GM23338 (cell line): ENCODE measurements around the gene RSPRY1. TPM values are rescaled to one million over a fixed set of nuclear protein-coding genes. Genes with fewer than 3 reads are reported as not detected.

Source experiments
- ATAC-seq: fragments of 200-7000 bp; cut with Tn5 transposase; 3 replicates; pipeline ENCODE4 v1.9.1; 2020
- DNase-seq: peaks from one replicate; pipeline ENCODE4 v3.0.0-alpha.2; 2015; ENCODE audit warnings: low spot score
- H2AFZ ChIP-seq: fragments of 200-600 bp; sonication (generic); 2 replicates; pipeline ENCODE4 v1.8.0; 2016; ENCODE audit warnings: antibody characterized with exemption, mild to moderate bottlenecking, moderate library complexity
- H3F3A ChIP-seq: fragments of 200-600 bp; sonication (generic); replicated peaks from 2 replicates; pipeline ENCODE4 v1.8.0; 2017; ENCODE audit warnings: antibody characterized with exemption, mixed run types, low read depth
- H3K27ac ChIP-seq: fragments of 200-600 bp; sonication (generic); 2 replicates; pipeline ENCODE4 v1.6.1; 2016; ENCODE audit warnings: low read depth
- H3K27me3 ChIP-seq: fragments of 200-600 bp; sonication (generic); 2 replicates; pipeline ENCODE4 v1.8.0; 2016; ENCODE audit warnings: mild to moderate bottlenecking, mixed run types, moderate library complexity; ENCODE audit not compliant: insufficient read depth
- H3K36me3 ChIP-seq: fragments of 200-600 bp; sonication (generic); 2 replicates; pipeline ENCODE4 v1.8.0; 2016; ENCODE audit warnings: mild to moderate bottlenecking; ENCODE audit not compliant: insufficient read depth
- H3K4me1 ChIP-seq: fragments of 200-600 bp; sonication (generic); 2 replicates; pipeline ENCODE4 v1.8.0; 2016; ENCODE audit warnings: mild to moderate bottlenecking, moderate library complexity; ENCODE audit not compliant: insufficient read depth
- H3K4me2 ChIP-seq: fragments of 200-600 bp; sonication (generic); 2 replicates; pipeline ENCODE4 v1.7.1; 2017; ENCODE audit warnings: mixed run types
- H3K4me3 ChIP-seq: fragments of 200-600 bp; sonication (generic); 2 replicates; pipeline ENCODE4 v1.6.1; 2016; ENCODE audit warnings: mixed run types
- H3K79me2 ChIP-seq: fragments of 200-600 bp; sonication (generic); replicated peaks from 2 replicates; pipeline ENCODE4 v1.8.0; 2017; ENCODE audit warnings: mild to moderate bottlenecking; ENCODE audit not compliant: insufficient read depth
- H3K9me2 ChIP-seq: fragments of 200-600 bp; sonication (generic); 2 replicates; pipeline ENCODE4 v1.8.0; 2017; ENCODE audit not compliant: insufficient read depth
- H4K20me1 ChIP-seq: fragments of 200-600 bp; sonication (generic); replicated peaks from 2 replicates; pipeline ENCODE4 v1.8.0; 2017; ENCODE audit warnings: mild to moderate bottlenecking; ENCODE audit not compliant: insufficient read depth
- H3K27ac Mint-ChIP-seq: 2 replicates; pipeline ENCODE4 v1.8.0; 2020; ENCODE audit warnings: inconsistent platforms, mild to moderate bottlenecking, moderate library complexity, mixed read lengths
- H3K27me3 Mint-ChIP-seq: 3 replicates; pipeline ENCODE4 v1.8.0; 2022; ENCODE audit warnings: low read depth, mild to moderate bottlenecking, moderate library complexity, mixed read lengths, inconsistent platforms; ENCODE audit not compliant: insufficient read depth, poor library complexity
- H3K36me3 Mint-ChIP-seq: 3 replicates; pipeline ENCODE4 v1.8.0; 2021; ENCODE audit warnings: low read depth, mild to moderate bottlenecking, inconsistent platforms, moderate library complexity, mixed read lengths
- H3K4me1 Mint-ChIP-seq: 3 replicates; pipeline ENCODE4 v1.8.0; 2020; ENCODE audit warnings: mild to moderate bottlenecking, inconsistent platforms, mixed read lengths
- H3K4me3 Mint-ChIP-seq: 3 replicates; pipeline ENCODE4 v1.8.0; 2021; ENCODE audit warnings: moderate library complexity, mild to moderate bottlenecking, inconsistent platforms, mixed read lengths
- H3K9me3 Mint-ChIP-seq: 3 replicates; pipeline ENCODE4 v1.8.0; 2020; ENCODE audit warnings: moderate library complexity, mild to moderate bottlenecking, inconsistent platforms, mixed read lengths
- CREB1 ChIP-seq: fragments of 250-450 bp; sonication (Bioruptor Pico); IDR thresholded peaks from 2 replicates; pipeline ENCODE4 v1.5.0; 2020; ENCODE audit warnings: low read depth, mild to moderate bottlenecking, moderate library complexity
- CTCF ChIP-seq, 2 experiments: fragments of 200-600 bp in 1 of 2; sonication (generic) in 1 of 2; conservative IDR thresholded peaks; 2 replicates each; pipeline versions ENCODE4 v1.5.1 to v1.6.1; 2016 to 2017; ENCODE audit warnings: antibody characterized with exemption in 2 of 2, low read depth in 2 of 2, mild to moderate bottlenecking in 2 of 2, moderate library complexity in 1 of 2
- ETS1 ChIP-seq: IDR thresholded peaks from 2 replicates; pipeline ENCODE4 v1.6.1; 2016; ENCODE audit warnings: antibody characterized with exemption
- EZH2 ChIP-seq: fragments of 200-600 bp; sonication (generic); IDR thresholded peaks from one replicate; pipeline ENCODE4 v1.8.0; 2017; ENCODE audit warnings: antibody characterized with exemption, mild to moderate bottlenecking, low read depth; ENCODE audit not compliant: unreplicated experiment
- EZH2phosphoT487 ChIP-seq: fragments of 200-600 bp; sonication (generic); IDR thresholded peaks from one replicate; pipeline ENCODE4 v1.8.1; 2018; ENCODE audit warnings: antibody characterized with exemption; ENCODE audit not compliant: unreplicated experiment
- JUNB ChIP-seq: IDR thresholded peaks from one replicate; pipeline ENCODE4 v1.6.1; 2016; ENCODE audit warnings: antibody characterized with exemption; ENCODE audit not compliant: unreplicated experiment
- NANOG ChIP-seq: IDR thresholded peaks from 2 replicates; pipeline ENCODE4 v1.6.1; 2016; ENCODE audit warnings: antibody characterized with exemption, borderline replicate concordance
- POLR2AphosphoS5 ChIP-seq: IDR thresholded peaks from 2 replicates; pipeline ENCODE4 v1.6.1; 2016; ENCODE audit warnings: antibody characterized with exemption, low read depth
- REST ChIP-seq: IDR thresholded peaks from one replicate; pipeline ENCODE4 v1.6.1; 2018; ENCODE audit warnings: antibody characterized with exemption; ENCODE audit not compliant: unreplicated experiment
- STAT1 ChIP-seq: IDR thresholded peaks from one replicate; pipeline ENCODE4 v1.6.1; 2016; ENCODE audit warnings: antibody characterized with exemption; ENCODE audit not compliant: unreplicated experiment
- ZNF114 ChIP-seq: fragments of 250-450 bp; sonication (Bioruptor Pico); IDR thresholded peaks from 2 replicates; pipeline ENCODE4 v1.5.0; 2020; ENCODE audit warnings: mild to moderate bottlenecking, moderate library complexity
- ZNF331 ChIP-seq: fragments of 250-450 bp; sonication (Bioruptor Pico); IDR thresholded peaks from 2 replicates; pipeline ENCODE4 v1.5.0; 2020; ENCODE audit warnings: low read depth, mild to moderate bottlenecking, moderate library complexity
- ZNF462 ChIP-seq: fragments of 250-450 bp; sonication (Bioruptor Pico); IDR thresholded peaks from 2 replicates; pipeline ENCODE4 v1.5.0; 2020; ENCODE audit warnings: mild to moderate bottlenecking, moderate library complexity
- polyA plus RNA-seq: library from polyadenylated mRNA; unstranded; fragments of >200 nt; fragmentation: Nextera tagmentation; extraction: Ambion mirVana; gene quantifications from 2 replicates; pipeline ENCODE4 v1.2.1, GENCODE V29; 2016
- total RNA-seq: library from RNA; depleted of rRNA; stranded (reverse); fragments of >200 nt; shearing (Covaris generic); gene quantifications from 2 replicates; pipeline ENCODE4 v1.2.3, GENCODE V29; 2014

The RSPRY1 gene
- total and polyA plus RNA-seq, 2 experiments from 2014 or later, result 25.8 to 35.9 TPM

GRCh38 chr16:57172721-57173290 lies 13.3 kb upstream of the RSPRY1 start (continued):
- TF ChIP-seq NANOG (no peak), EZH2 (no peak)

GRCh38 chr16:57175896-57176295 lies 10.2 kb upstream of the RSPRY1 start:
- Mint-ChIP-seq H3K4me3 (no peak overlapping the region), H3K27me3 (peaks cover 7% of the 10 kb centered on the region), H3K4me1 (peaks cover 6% of the 10 kb centered on the region; the same call in 2 of the 3 replicates), H3K36me3 (peaks cover 29% of the 10 kb centered on the region), H3K27ac (no peak overlapping the region), H3K9me3 (no peaks in the 10 kb centered on the region)
- DNase-seq (no peak), ATAC-seq (no peak)
- Histone ChIP-seq H3K36me3 (peaks cover 32% of the 10 kb centered on the region), H4K20me1 (no peaks in the 10 kb centered on the region; the same call in 1 of the 2 replicates), H3K4me3 (no peak overlapping the region), H3F3A (no peaks in the 10 kb centered on the region), H3K27me3 (no peaks in the 10 kb centered on the region), H3K4me2 (no peak overlapping the region), H3K27ac (no peak overlapping the region), H3K79me2 (peaks cover 34% of the 10 kb centered on the region), H3K9me2 (no peaks in the 10 kb centered on the region), H2AFZ (no peak overlapping the region), H3K4me1 (0 out of 2 replicates have a peak, but pooled peaks cover 6% of the 10 kb centered on the region)
- TF ChIP-seq NANOG, result no peak
- TF ChIP-seq POLR2AphosphoS5, result no peak
- TF ChIP-seq EZH2, result no peak
- TF ChIP-seq CREB1 (CRISPR knock-in tag), result no peak
- no peak for TF ChIP-seq ZNF331 (CRISPR knock-in tag)
- no peak for TF ChIP-seq STAT1
- TF ChIP-seq ZNF462 (CRISPR knock-in tag), result no peak
- no peak for TF ChIP-seq EZH2phosphoT487
- TF ChIP-seq ZNF114 (CRISPR knock-in tag), result no peak
- no peak for TF ChIP-seq REST
- no peak for TF ChIP-seq JUNB
- TF ChIP-seq CTCF (conservative IDR thresholded peaks at IDR 0.05; ENCODE audit: low read depth in 2 of 2), result no peak
- TF ChIP-seq ETS1, result no peak
